Stimulated activated CD4-positive, alpha-beta T cell treated with anti-CD3 and anti-CD28 coated beads, TNF-alpha, amount 100 ng/mL, for 24 hours (primary cell): ENCODE results near the gene NAAA.
"Not testable (repeated sequence)": the region's sequence is repeated elsewhere in the genome, so short reads cannot be mapped to it uniquely, and the experiment has no call there.

Experiments used
- DNase-seq, 3 experiments: peaks; one replicate each; pipeline ENCODE4 v3.0.0-alpha.2; 2020; ENCODE audit warnings: low read depth in 3 of 3

The NAAA gene

GRCh38 chr4:75919920-75920319 is 20.9 kb downstream of the NAAA start:
- no peak for DNase-seq

GRCh38 chr4:75916091-75916661 is 24.6 kb downstream of the NAAA start:
- no peak for DNase-seq

- no peak for DNase-seq
Measured at GRCh38 chr4:75912968-75913367, 27.8 kb downstream of the NAAA start.

GRCh38 chr4:75910831-75911230 is 30.0 kb downstream of the NAAA start:
- DNase-seq: not testable (repeated sequence)

- no peak for DNase-seq
Measured at GRCh38 chr4:75909405-75909804, 31.4 kb downstream of the NAAA start.

- no peak for DNase-seq
Measured at GRCh38 chr4:75908555-75908954, 32.3 kb downstream of the NAAA start.

- DNase-seq: no peak
Measured at GRCh38 chr4:75907966-75908365, 32.8 kb downstream of the NAAA start.

- DNase-seq: no peak
Measured at GRCh38 chr4:75904076-75904475, 36.7 kb downstream of the NAAA start.

- DNase-seq: no peak
Measured at GRCh38 chr4:75902352-75902751, 38.5 kb downstream of the NAAA start, which contains the start of gene PPEF2. PPEF2 (minus strand) TSS chr4:75902452; CDS start chr4:75896325, 6,127 bp downstream.

GRCh38 chr4:75898536-75898935 is 42.3 kb downstream of the NAAA start:
- no peak for DNase-seq

- DNase-seq: no peak
Measured at GRCh38 chr4:75895744-75896314, 45.0 kb downstream of the NAAA start.

- no peak for DNase-seq
Measured at GRCh38 chr4:75892508-75892907, 48.3 kb downstream of the NAAA start.

GRCh38 chr4:75891611-75892010 is 49.2 kb downstream of the NAAA start:
- DNase-seq: no peak

- no peak for DNase-seq
Measured at GRCh38 chr4:75889537-75890199, 51.1 kb downstream of the NAAA start.

GRCh38 chr4:75886104-75886503 is 54.7 kb downstream of the NAAA start:
- DNase-seq: no peak

- DNase-seq: no peak
Measured at GRCh38 chr4:75881476-75881875, 59.3 kb downstream of the NAAA start.

- DNase-seq: no peak
Measured at GRCh38 chr4:75880278-75880677, 60.5 kb downstream of the NAAA start.

- DNase-seq: no peak
Measured at GRCh38 chr4:75878246-75878756, 62.5 kb downstream of the NAAA start.

- no peak for DNase-seq
Measured at GRCh38 chr4:75876218-75876617, 64.6 kb downstream of the NAAA start.

- no peak for DNase-seq
Measured at GRCh38 chr4:75869100-75869499, 71.7 kb downstream of the NAAA start.

GRCh38 chr4:75867130-75867529 is 73.7 kb downstream of the NAAA start:
- no peak for DNase-seq
